GM19397 (cell line): ENCODE measurements around the gene ATAT1.

ENCODE experiments used
- ATAC-seq: cut with Tn5 transposase; IDR thresholded peaks from one replicate; pipeline ENCODE4 v1.9.1; 2021; ENCODE audit warnings: mild to moderate bottlenecking, moderate library complexity; ENCODE audit not compliant: unreplicated experiment

Gene ATAT1

GRCh38 chr6:30613251-30614043 is 13.2 kb upstream of the ATAT1 start:
- no peak for ATAC-seq

- no peak for ATAC-seq
Observed at GRCh38 chr6:30614044-30614842, 12.4 kb upstream of the ATAT1 start.

GRCh38 chr6:30614843-30615218 is 11.8 kb upstream of the ATAT1 start:
- ATAC-seq, result no peak

- no peak for ATAC-seq
Observed at GRCh38 chr6:30615219-30615957, 11.3 kb upstream of the ATAT1 start.

- ATAC-seq, result no peak
Observed at GRCh38 chr6:30615958-30616810, 10.5 kb upstream of the ATAT1 start.

GRCh38 chr6:30616811-30617564 is 9.7 kb upstream of the ATAT1 start, which contains the start of gene PPP1R10:
PPP1R10 (minus strand) TSS chr6:30617243; CDS start chr6:30609944, 7,299 bp downstream.
- peak; percentile 80 for ATAC-seq

GRCh38 chr6:30617565-30618269 is 9.0 kb upstream of the ATAT1 start, which contains the start of gene MRPS18B:
MRPS18B (plus strand) TSS chr6:30617840; CDS start chr6:30617866, 26 bp downstream.
- peak; percentile 81 for ATAC-seq

GRCh38 chr6:30618270-30618797 is 8.3 kb upstream of the ATAT1 start:
- ATAC-seq, result no peak

GRCh38 chr6:30619561-30619960 is 7.1 kb upstream of the ATAT1 start:
- no peak for ATAC-seq

- ATAC-seq, result no peak
Observed at GRCh38 chr6:30625511-30625910, 1.2 kb upstream of the ATAT1 start.

- no peak for ATAC-seq
Observed at GRCh38 chr6:30635834-30636233, 9.2 kb downstream of the ATAT1 start.

GRCh38 chr6:30640481-30640880 is 13.8 kb downstream of the ATAT1 start:
- no peak for ATAC-seq

- no peak for ATAC-seq
Observed at GRCh38 chr6:30641048-30641447, 14.4 kb downstream of the ATAT1 start.

GRCh38 chr6:30643656-30644055 is 17.0 kb downstream of the ATAT1 start:
- ATAC-seq, result no peak

GRCh38 chr6:30644769-30645168 is 18.1 kb downstream of the ATAT1 start:
- no peak for ATAC-seq

- ATAC-seq, result no peak
Observed at GRCh38 chr6:30645989-30646388, 19.3 kb downstream of the ATAT1 start.

- ATAC-seq, result peak; percentile 58
Observed at GRCh38 chr6:30646450-30647241, 20.0 kb downstream of the ATAT1 start, which contains the start of gene C6orf136. C6orf136 (plus strand) TSS chr6:30647133; CDS start chr6:30647232, 99 bp downstream.
